ENCODE data around the gene THSD7B. TPM values are rescaled to one million over a fixed set of nuclear protein-coding genes. Genes with fewer than 3 reads are reported as not detected.
"Not testable (repeated sequence)": the region's sequence is repeated elsewhere in the genome, so short reads cannot be mapped to it uniquely, and the experiment has no call there.

THSD7B gene
- polyA plus RNA-seq, 1 donor from 2014 or later = 0.46 TPM

- Histone ChIP-seq H3K79me2 (replicated peaks; ENCODE audit: insufficient read depth, low read length) (no peaks in the 10 kb centered on the region), H2AFZ (ENCODE audit: low read depth, low read length) (no peak overlapping the region), H3K36me3 (ENCODE audit: insufficient read depth, low read length) (no peaks in the 10 kb centered on the region), H4K20me1 (ENCODE audit: insufficient read depth) (no peaks in the 10 kb centered on the region), H3F3A (ENCODE audit: insufficient read depth, low read length, poor library complexity, severe bottlenecking) (no peaks in the 10 kb centered on the region), H3K27me3 (ENCODE audit: insufficient read depth, low read depth, low read length) (no peaks in the 10 kb centered on the region), H3K4me3 (ENCODE audit: low read length) (no peak overlapping the region), H3K9me2 (ENCODE audit: insufficient read depth, low read length) (no peaks in the 10 kb centered on the region), H3K27ac (ENCODE audit: low read length) (no peak overlapping the region), H3K4me2 (ENCODE audit: low read length) (no peak overlapping the region), H3K9ac (ENCODE audit: low read length) (no peak overlapping the region), H3K9me3 (ENCODE audit: low read length) (no peaks in the 10 kb centered on the region)
- TF ChIP-seq RAD21 (conservative IDR thresholded peaks at IDR 0.05) (no peak), CTCF (IDR thresholded peaks at IDR 0.05; ENCODE audit: poor library complexity, severe bottlenecking) (no peak), POLR2AphosphoS5 (IDR thresholded peaks at IDR 0.05) (no peak), SMC3 (conservative IDR thresholded peaks at IDR 0.05; ENCODE audit: poor library complexity) (no peak), TAF1 (IDR thresholded peaks at IDR 0.05; ENCODE audit: low read depth) (no peak), EP300 (conservative IDR thresholded peaks at IDR 0.05; ENCODE audit: poor library complexity, severe bottlenecking) (no peak), MXI1 (conservative IDR thresholded peaks at IDR 0.05; ENCODE audit: poor library complexity, severe bottlenecking) (no peak), EZH2 (IDR thresholded peaks at IDR 0.05; ENCODE audit: borderline replicate concordance, insufficient read depth, low read length, poor library complexity, severe bottlenecking) (no peak)
- TF ChIP-seq, protein P1, sequence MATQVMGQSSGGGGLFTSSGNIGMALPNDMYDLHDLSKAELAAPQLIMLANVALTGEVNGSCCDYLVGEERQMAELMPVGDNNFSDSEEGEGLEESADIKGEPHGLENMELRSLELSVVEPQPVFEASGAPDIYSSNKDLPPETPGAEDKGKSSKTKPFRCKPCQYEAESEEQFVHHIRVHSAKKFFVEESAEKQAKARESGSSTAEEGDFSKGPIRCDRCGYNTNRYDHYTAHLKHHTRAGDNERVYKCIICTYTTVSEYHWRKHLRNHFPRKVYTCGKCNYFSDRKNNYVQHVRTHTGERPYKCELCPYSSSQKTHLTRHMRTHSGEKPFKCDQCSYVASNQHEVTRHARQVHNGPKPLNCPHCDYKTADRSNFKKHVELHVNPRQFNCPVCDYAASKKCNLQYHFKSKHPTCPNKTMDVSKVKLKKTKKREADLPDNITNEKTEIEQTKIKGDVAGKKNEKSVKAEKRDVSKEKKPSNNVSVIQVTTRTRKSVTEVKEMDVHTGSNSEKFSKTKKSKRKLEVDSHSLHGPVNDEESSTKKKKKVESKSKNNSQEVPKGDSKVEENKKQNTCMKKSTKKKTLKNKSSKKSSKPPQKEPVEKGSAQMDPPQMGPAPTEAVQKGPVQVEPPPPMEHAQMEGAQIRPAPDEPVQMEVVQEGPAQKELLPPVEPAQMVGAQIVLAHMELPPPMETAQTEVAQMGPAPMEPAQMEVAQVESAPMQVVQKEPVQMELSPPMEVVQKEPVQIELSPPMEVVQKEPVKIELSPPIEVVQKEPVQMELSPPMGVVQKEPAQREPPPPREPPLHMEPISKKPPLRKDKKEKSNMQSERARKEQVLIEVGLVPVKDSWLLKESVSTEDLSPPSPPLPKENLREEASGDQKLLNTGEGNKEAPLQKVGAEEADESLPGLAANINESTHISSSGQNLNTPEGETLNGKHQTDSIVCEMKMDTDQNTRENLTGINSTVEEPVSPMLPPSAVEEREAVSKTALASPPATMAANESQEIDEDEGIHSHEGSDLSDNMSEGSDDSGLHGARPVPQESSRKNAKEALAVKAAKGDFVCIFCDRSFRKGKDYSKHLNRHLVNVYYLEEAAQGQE (IDR thresholded peaks at IDR 0.05; ENCODE audit: borderline replicate concordance) = no peak
These were observed 15.3 kb upstream of the THSD7B start for GRCh38 chr2:136750065-136750464.

DNA sequence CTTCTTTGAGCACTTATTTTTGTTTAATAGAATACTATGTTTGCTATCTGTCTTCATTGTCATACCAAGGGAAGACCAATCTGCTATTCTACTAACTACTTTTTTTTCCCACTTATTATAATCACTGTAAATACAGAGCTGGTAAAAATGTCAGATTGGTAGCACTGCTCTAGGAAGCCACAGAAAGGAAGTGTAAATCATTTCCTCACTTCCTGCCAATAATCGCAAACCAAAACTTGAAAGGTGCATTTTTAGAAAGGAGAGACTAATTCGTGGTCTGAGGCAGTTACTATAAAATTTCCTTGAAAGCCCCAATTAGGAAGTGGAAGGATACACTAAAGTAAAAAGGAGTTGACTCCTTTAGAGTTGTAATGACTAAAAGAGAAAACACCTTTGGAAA, 13.9 kb upstream of the THSD7B start:
- no peaks in the 10 kb centered on the region for H3K36me3 ChIP-seq (ENCODE audit: insufficient read depth, low read length)
- H2AFZ ChIP-seq (ENCODE audit: low read depth, low read length) = no peak overlapping the region
- H3K9me3 ChIP-seq (ENCODE audit: low read length) = no peaks in the 10 kb centered on the region
- no peaks in the 10 kb centered on the region for H3F3A ChIP-seq (ENCODE audit: insufficient read depth, low read length, poor library complexity, severe bottlenecking)
- H3K4me2 ChIP-seq (ENCODE audit: low read length) = no peak overlapping the region
- no peak overlapping the region for H3K9ac ChIP-seq (ENCODE audit: low read length)
- H4K20me1 ChIP-seq (ENCODE audit: insufficient read depth) = no peaks in the 10 kb centered on the region
- H3K27me3 ChIP-seq (ENCODE audit: insufficient read depth, low read depth, low read length) = no peaks in the 10 kb centered on the region
- no peaks in the 10 kb centered on the region for H3K79me2 ChIP-seq (replicated peaks; ENCODE audit: insufficient read depth, low read length)
- TF ChIP-seq POLR2AphosphoS5 (IDR thresholded peaks at IDR 0.05) = no peak
- TF ChIP-seq MXI1 (conservative IDR thresholded peaks at IDR 0.05; ENCODE audit: poor library complexity, severe bottlenecking) = no peak
- TF ChIP-seq TAF1 (IDR thresholded peaks at IDR 0.05; ENCODE audit: low read depth) = no peak
- TF ChIP-seq EP300 (conservative IDR thresholded peaks at IDR 0.05; ENCODE audit: poor library complexity, severe bottlenecking) = no peak
- no peak for TF ChIP-seq SMC3 (conservative IDR thresholded peaks at IDR 0.05; ENCODE audit: poor library complexity)
- no peak for TF ChIP-seq EZH2 (IDR thresholded peaks at IDR 0.05; ENCODE audit: borderline replicate concordance, insufficient read depth, low read length, poor library complexity, severe bottlenecking)
- no peak for TF ChIP-seq CTCF (IDR thresholded peaks at IDR 0.05; ENCODE audit: poor library complexity, severe bottlenecking)
- no peak for TF ChIP-seq RAD21 (conservative IDR thresholded peaks at IDR 0.05)
- TF ChIP-seq, protein P1 (IDR thresholded peaks at IDR 0.05; ENCODE audit: borderline replicate concordance) = no peak
- no peaks in the 10 kb centered on the region for H3K9me2 ChIP-seq (ENCODE audit: insufficient read depth, low read length)
- no peak overlapping the region for H3K4me3 ChIP-seq (ENCODE audit: low read length)
- H3K27ac ChIP-seq (ENCODE audit: low read length) = no peak overlapping the region

- H2AFZ ChIP-seq (ENCODE audit: low read depth, low read length); H3K79me2 ChIP-seq (replicated peaks; ENCODE audit: insufficient read depth, low read length); H3F3A ChIP-seq (ENCODE audit: insufficient read depth, low read length, poor library complexity, severe bottlenecking); H3K4me3 ChIP-seq (ENCODE audit: low read length); H3K4me2 ChIP-seq (ENCODE audit: low read length); H4K20me1 ChIP-seq (ENCODE audit: insufficient read depth); H3K36me3 ChIP-seq (ENCODE audit: insufficient read depth, low read length); H3K27me3 ChIP-seq (ENCODE audit: insufficient read depth, low read depth, low read length); H3K27ac ChIP-seq (ENCODE audit: low read length); H3K9me2 ChIP-seq (ENCODE audit: insufficient read depth, low read length); H3K9me3 ChIP-seq (ENCODE audit: low read length); H3K9ac ChIP-seq (ENCODE audit: low read length): not testable (repeated sequence)
These were observed 6.8 kb upstream of the THSD7B start for GRCh38 chr2:136758504-136758903.
